HG02943 (cell line): ENCODE data around the gene SNCB.

ENCODE experiments used
- ATAC-seq: cut with Tn5 transposase; IDR thresholded peaks from one replicate; pipeline ENCODE4 v1.9.1; 2021; ENCODE audit warnings: mild to moderate bottlenecking, low read depth, moderate library complexity; ENCODE audit not compliant: unreplicated experiment

Gene SNCB

DNA sequence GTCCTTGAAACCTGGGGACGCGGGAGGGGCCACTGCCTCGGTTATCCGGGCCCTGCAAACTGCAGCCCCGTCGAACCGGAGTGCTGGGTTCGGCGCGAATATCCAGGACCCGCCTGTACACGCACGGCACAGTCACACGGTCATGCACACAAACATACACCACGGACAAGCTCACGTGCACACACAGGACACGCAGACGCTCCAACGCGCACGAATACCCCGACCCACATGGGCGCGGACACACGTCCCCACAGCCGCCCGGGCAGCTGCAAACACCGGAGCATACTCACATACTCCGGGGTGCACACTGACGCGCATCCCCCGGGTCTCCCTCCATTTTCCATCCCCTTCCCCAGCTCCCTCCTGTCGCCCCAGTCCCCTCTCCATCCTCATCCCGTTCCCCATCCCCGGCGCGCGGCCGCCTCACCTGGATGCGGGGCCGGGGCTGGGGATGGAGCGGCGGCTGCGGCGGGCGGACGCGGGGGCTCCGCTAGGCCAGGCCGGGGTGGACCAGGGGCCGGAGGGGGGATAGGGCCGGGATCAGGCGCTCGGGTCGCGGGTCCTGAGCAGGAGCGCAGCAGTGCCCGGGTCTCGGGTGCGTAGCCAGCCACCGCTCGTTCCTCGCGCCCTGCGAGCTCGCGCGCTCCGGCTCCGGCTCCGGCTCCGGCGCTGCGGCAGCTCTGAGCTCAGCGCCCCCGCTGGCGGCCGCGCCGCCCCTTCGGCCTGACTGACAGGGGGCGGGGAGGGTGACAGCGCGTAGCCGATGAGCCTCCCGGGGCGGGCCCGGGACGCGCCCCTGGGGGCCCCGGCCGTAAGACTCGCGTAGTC, at the start of gene SNCB, which contains the start of gene EIF4E1B:
Gene SNCB (minus strand): TSS at position 682 of the 828 bp plus-strand sequence. CDS start 880 bp downstream, outside the sequence.
Gene EIF4E1B (plus strand): TSS at position 823 of the 828 bp plus-strand sequence. CDS start 12,113 bp downstream, outside the sequence.
- ATAC-seq: peak; percentile 70

DNA sequence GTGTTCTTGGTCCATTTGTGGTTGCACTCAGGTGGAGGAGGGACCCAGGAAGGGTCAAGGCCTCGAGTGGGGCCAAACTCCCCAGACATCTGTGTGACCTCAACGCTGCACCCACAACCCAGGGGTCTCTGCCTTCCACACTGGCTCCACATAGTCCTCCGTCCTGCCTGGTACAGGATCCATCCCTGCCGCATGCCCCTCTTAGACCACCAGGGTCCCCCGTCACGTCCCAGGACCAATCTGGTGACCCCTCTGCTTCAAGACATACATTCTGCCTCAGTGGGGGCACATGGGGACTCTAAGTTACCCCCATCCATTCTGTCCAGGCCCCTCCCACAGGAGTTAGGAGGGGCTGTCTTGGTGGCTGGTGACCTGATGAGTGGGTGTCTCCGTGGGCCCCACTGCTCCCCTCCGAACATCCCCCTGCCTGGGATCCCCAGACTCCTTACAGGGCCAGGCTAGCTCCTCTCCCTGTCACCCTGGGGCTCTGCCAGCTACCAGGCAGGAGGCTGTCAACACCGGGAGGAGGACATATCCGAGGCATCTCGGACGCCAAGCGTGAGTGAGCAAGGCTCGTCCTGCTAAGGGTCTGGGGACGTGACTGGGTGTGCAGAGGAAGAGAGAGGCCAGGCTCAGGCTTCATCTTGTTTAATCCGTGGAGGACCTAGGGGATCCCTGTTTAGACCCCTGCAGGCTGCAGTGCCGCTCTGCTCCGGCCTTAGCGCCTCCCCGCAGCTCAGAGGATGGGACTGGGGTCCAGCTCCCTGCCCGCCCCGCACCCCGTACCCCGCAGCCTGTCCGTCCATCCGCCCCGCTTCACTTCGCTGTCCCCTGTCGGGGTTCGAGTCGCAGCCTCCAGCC, 49.3 kb upstream of the SNCB start:
- ATAC-seq: no peak

GRCh38 chr5:176678584-176678983, 48.2 kb upstream of the SNCB start:
- ATAC-seq: no peak

DNA sequence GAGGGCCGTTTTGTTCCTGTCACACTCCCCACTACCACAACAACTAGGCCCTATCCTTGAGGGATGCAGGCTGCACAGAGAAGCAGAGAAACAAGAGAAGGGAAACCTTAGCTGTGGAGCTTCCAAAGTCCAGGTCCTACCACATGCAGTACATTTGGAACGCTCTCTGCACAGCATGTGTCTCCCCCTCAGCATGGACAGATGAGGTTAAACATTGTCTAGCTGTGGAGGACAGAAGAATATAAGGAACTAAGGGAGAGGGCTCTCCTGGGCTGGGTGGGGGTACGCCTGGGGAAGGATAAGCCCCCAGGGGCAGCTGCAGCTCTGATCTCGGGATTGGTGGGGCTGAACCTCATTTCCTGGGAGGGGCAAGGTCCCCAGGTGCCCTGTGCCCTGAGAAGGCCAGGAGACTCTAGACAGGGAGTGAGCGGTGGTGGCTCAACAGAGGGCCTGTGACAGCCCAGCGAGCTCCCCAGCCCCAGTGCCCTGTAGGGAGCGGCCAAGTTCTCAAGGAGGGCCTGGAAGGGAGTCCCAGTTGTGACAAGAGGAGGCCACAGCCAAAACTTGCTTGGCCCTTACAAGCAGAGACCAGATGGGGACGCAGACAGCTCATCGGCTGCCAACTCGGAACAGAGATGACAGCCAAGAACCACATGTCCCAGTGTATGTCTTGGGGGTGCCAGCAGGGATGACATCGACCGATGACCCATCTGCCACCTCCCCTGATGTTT, 47.0 kb upstream of the SNCB start:
- ATAC-seq: no peak

- ATAC-seq: peak; percentile 47
Observed at GRCh38 chr5:176676361-176676824, 46.1 kb upstream of the SNCB start.

- no peak for ATAC-seq
Observed at GRCh38 chr5:176675676-176676360, 45.5 kb upstream of the SNCB start.

DNA sequence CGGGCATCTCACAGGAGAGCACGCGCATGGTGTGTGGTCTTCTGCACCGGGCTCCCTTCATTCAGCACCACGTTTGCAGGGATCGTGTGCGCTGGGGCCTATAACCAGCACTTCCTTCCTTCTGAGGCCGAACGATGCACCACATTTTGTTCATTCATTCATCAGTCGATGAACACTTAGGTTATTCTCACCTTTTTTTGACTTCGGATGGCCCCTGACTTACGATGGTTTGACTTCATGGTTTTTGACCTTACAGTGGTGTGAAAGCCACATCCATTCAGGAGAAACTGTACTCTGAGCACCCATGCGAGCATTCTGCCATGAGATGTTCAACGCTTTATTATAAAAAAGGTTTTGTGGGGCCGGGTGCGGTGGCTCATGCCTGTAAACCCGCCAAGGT, 44.5 kb upstream of the SNCB start:
- no peak for ATAC-seq

- ATAC-seq: no peak
Observed at GRCh38 chr5:176673651-176674583, 43.6 kb upstream of the SNCB start.

GRCh38 chr5:176671890-176672747, 41.8 kb upstream of the SNCB start:
- ATAC-seq: no peak

DNA sequence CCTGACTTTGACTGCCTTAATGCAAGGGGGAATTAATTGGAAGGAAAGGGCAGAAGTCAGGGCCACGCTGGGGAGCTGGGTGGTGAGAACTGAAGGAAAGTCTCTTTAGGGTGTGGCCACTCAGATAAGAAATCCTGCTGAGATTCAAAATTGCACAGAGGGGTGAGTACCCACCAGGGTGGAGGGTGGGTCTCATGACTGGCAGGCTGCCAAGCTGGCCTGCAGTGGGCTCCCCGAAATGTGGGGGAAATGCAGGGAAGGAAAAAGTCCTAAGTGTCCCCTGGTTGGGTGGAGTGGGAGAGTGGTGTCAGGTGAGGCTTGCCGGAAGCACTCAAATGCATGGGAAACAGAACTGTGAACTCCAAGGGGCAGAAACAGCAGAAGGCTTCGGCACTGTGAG, 41.1 kb upstream of the SNCB start:
- no peak for ATAC-seq

DNA sequence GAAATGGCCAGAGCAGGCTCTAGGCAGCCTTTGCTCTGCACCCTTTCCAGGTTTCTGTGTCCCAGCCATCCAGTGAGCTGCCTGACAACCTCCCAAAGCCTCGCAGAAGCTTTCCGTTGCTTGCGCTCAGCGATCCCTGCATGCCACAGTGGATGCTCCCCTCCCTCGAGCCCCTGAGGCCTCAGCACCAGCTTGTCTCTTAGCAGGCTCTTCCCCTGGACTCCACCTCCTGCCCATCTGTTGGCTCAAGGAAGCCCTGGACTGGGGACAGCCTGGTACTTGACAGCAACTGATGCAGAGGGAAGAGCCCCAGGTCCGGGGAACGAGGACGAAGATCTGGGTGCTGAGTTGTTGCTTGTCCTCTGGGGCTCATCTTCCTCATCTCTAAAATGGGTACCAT, 40.1 kb upstream of the SNCB start:
- ATAC-seq: no peak

DNA sequence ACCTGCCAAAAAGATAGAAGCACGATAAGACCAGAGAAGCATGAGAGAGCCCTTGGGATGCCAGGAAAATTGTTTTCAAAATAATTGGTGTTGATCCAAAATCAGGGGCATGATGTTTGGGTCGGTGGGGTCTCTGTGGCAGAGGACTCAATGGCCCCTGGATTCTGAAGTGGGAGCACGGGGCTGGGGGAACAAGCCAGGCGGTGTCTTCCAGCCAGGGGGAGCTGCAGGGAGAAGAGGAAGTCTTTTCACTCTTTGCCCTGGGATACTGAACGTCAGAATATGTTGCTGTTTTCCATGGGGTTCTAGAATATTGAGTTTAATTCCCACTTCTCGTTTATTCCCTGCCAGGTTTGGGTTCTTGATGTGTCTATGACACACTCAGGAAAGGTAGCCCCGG, 37.3 kb upstream of the SNCB start:
- ATAC-seq: no peak

- no peak for ATAC-seq
Observed at GRCh38 chr5:176665517-176665916, 35.2 kb upstream of the SNCB start.

DNA sequence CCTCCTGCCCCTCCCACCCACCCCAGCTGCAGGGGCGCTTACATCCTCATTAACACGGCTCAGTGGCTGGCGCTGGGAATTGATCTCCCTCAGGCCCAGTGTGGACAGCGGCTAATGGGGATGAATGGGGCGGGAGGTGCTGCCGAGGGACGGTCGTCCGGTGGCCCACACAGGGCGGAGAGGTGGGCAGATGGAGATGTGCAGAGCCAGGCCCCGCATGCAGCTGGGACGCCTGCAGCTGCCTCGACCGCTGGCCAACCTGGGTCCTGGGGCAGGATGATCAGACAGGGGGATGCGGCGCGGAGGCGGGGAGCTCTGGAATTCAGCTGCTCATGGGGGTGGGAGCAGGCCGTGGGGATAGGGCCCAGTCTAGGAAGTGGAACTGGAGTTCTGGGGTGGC, 34.6 kb upstream of the SNCB start:
- no peak for ATAC-seq

DNA sequence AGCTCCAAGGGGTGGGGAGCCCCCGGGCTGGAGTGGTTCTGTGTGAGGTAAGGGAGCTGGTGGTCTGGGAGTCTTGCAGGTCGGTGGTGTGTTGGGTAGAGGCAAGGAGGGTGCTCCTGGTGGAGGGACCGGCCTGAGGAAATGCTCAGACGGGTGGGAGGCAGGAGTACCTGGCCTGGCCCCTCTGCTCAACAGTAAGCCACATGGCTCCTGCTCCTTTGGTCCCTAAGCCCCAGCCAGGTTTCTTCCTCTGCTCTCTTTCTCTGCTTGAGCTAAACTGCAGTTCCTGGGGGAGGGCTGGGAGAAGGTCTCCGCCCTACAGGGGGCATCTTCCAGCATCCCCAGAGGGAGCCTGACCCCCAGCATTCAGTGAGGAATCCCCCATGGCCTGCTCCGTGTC, 34.1 kb upstream of the SNCB start:
- no peak for ATAC-seq

- ATAC-seq: no peak
Observed at GRCh38 chr5:176663566-176663965, 33.2 kb upstream of the SNCB start.

- ATAC-seq: no peak
Observed at GRCh38 chr5:176662371-176663333, 32.3 kb upstream of the SNCB start.
